T-helper 1 cell treated with Interleukin-12 subunit alpha and Interleukin-12 subunit beta and Interleukin-4 antibody, amounts not matched to agents 30 μg/mL and 1 μg/mL, for 36 hours (primary cell): ENCODE data around the gene SV2B.

Experiments
- H3K27ac Mint-ChIP-seq: one replicate; pipeline ENCODE4 v1.8.0; 2021; ENCODE audit warnings: mild to moderate bottlenecking, mixed read lengths
- H3K27me3 Mint-ChIP-seq: one replicate; pipeline ENCODE4 v1.8.0; 2021; ENCODE audit warnings: low read depth, mixed read lengths
- H3K36me3 Mint-ChIP-seq: one replicate; pipeline ENCODE4 v1.8.0; 2021; ENCODE audit warnings: low read depth, mixed read lengths
- H3K4me1 Mint-ChIP-seq: one replicate; pipeline ENCODE4 v1.8.0; 2021; ENCODE audit warnings: low read depth, mixed read lengths
- H3K4me3 Mint-ChIP-seq: one replicate; pipeline ENCODE4 v1.8.0; 2021; ENCODE audit warnings: mild to moderate bottlenecking, moderate library complexity, mixed read lengths
- H3K9me3 Mint-ChIP-seq: one replicate; pipeline ENCODE4 v1.8.0; 2021; ENCODE audit warnings: mixed read lengths

Gene SV2B

GRCh38 chr15:91203619-91204203, 103.7 kb downstream of the SV2B start:
- H3K27me3 Mint-ChIP-seq = peaks cover 23% of the 10 kb centered on the region
- no peaks in the 10 kb centered on the region for H3K9me3 Mint-ChIP-seq
- no peaks in the 10 kb centered on the region for H3K36me3 Mint-ChIP-seq
- no peaks in the 10 kb centered on the region for H3K4me1 Mint-ChIP-seq
- no peak overlapping the region for H3K4me3 Mint-ChIP-seq
- H3K27ac Mint-ChIP-seq = no peak overlapping the region

- H3K36me3 Mint-ChIP-seq = no peaks in the 10 kb centered on the region
- no peak overlapping the region for H3K27ac Mint-ChIP-seq
- H3K4me1 Mint-ChIP-seq = no peaks in the 10 kb centered on the region
- peaks cover 33% of the 10 kb centered on the region for H3K27me3 Mint-ChIP-seq
- no peaks in the 10 kb centered on the region for H3K9me3 Mint-ChIP-seq
- H3K4me3 Mint-ChIP-seq = no peak overlapping the region
These were observed 108.3 kb downstream of the SV2B start for GRCh38 chr15:91208371-91208770.

GRCh38 chr15:91209318-91209717, 109.3 kb downstream of the SV2B start:
- Mint-ChIP-seq H3K27me3 (peaks cover 36% of the 10 kb centered on the region), H3K27ac (no peak overlapping the region), H3K4me3 (no peak overlapping the region), H3K9me3 (no peaks in the 10 kb centered on the region), H3K36me3 (no peaks in the 10 kb centered on the region), H3K4me1 (no peaks in the 10 kb centered on the region)

GRCh38 chr15:91209726-91210125, 109.7 kb downstream of the SV2B start:
- Mint-ChIP-seq H3K4me1 (no peaks in the 10 kb centered on the region), H3K27ac (no peak overlapping the region), H3K4me3 (no peak overlapping the region), H3K27me3 (peaks cover 36% of the 10 kb centered on the region), H3K36me3 (no peaks in the 10 kb centered on the region), H3K9me3 (no peaks in the 10 kb centered on the region)

GRCh38 chr15:91214675-91215590, 114.9 kb downstream of the SV2B start:
- Mint-ChIP-seq H3K27ac (no peak overlapping the region), H3K36me3 (no peaks in the 10 kb centered on the region), H3K4me1 (no peaks in the 10 kb centered on the region), H3K4me3 (no peak overlapping the region), H3K27me3 (peaks cover 15% of the 10 kb centered on the region), H3K9me3 (no peaks in the 10 kb centered on the region)

- H3K4me3 Mint-ChIP-seq = no peak overlapping the region
- H3K9me3 Mint-ChIP-seq = no peaks in the 10 kb centered on the region
These were observed 115.9 kb downstream of the SV2B start for GRCh38 chr15:91216000-91216399.

GRCh38 chr15:91219206-91219605, 119.1 kb downstream of the SV2B start:
- Mint-ChIP-seq H3K4me3 (no peak overlapping the region), H3K9me3 (no peaks in the 10 kb centered on the region), H3K4me1 (no peaks in the 10 kb centered on the region), H3K36me3 (no peaks in the 10 kb centered on the region), H3K27ac (no peak overlapping the region), H3K27me3 (peaks cover 6% of the 10 kb centered on the region)

More at GRCh38 chr15:91216000-91216399, 115.9 kb downstream of the SV2B start:
- Mint-ChIP-seq H3K27me3 (peaks cover 10% of the 10 kb centered on the region), H3K27ac (no peak overlapping the region), H3K36me3 (no peaks in the 10 kb centered on the region), H3K4me1 (no peaks in the 10 kb centered on the region)

GRCh38 chr15:91222052-91222451, 122.0 kb downstream of the SV2B start:
- no peaks in the 10 kb centered on the region for H3K36me3 Mint-ChIP-seq
- peaks cover 7% of the 10 kb centered on the region for H3K27me3 Mint-ChIP-seq
- H3K4me3 Mint-ChIP-seq = no peak overlapping the region
- H3K9me3 Mint-ChIP-seq = no peaks in the 10 kb centered on the region
- H3K27ac Mint-ChIP-seq = no peak overlapping the region
- H3K4me1 Mint-ChIP-seq = no peaks in the 10 kb centered on the region

GRCh38 chr15:91223863-91224262, 123.8 kb downstream of the SV2B start:
- Mint-ChIP-seq H3K9me3 (no peaks in the 10 kb centered on the region), H3K27me3 (peaks cover 7% of the 10 kb centered on the region), H3K27ac (no peak overlapping the region), H3K36me3 (no peaks in the 10 kb centered on the region), H3K4me1 (no peaks in the 10 kb centered on the region), H3K4me3 (no peak overlapping the region)

- Mint-ChIP-seq H3K4me1 (no peaks in the 10 kb centered on the region), H3K36me3 (no peaks in the 10 kb centered on the region), H3K9me3 (no peaks in the 10 kb centered on the region), H3K27me3 (peaks cover 7% of the 10 kb centered on the region), H3K27ac (no peak overlapping the region), H3K4me3 (no peak overlapping the region)
These were observed 124.8 kb downstream of the SV2B start for GRCh38 chr15:91224755-91225380.

- Mint-ChIP-seq H3K4me1 (no peaks in the 10 kb centered on the region), H3K36me3 (no peaks in the 10 kb centered on the region), H3K27me3 (peaks cover 11% of the 10 kb centered on the region), H3K9me3 (no peaks in the 10 kb centered on the region), H3K27ac (no peak overlapping the region), H3K4me3 (no peak overlapping the region)
These were observed 125.7 kb downstream of the SV2B start for GRCh38 chr15:91225741-91226140.

- peaks cover 14% of the 10 kb centered on the region for H3K27me3 Mint-ChIP-seq
- no peaks in the 10 kb centered on the region for H3K4me1 Mint-ChIP-seq
- H3K36me3 Mint-ChIP-seq = no peaks in the 10 kb centered on the region
- no peak overlapping the region for H3K27ac Mint-ChIP-seq
- no peak overlapping the region for H3K4me3 Mint-ChIP-seq
- no peaks in the 10 kb centered on the region for H3K9me3 Mint-ChIP-seq
These were observed 127.1 kb downstream of the SV2B start for GRCh38 chr15:91227117-91227516.

- no peaks in the 10 kb centered on the region for H3K4me1 Mint-ChIP-seq
- no peaks in the 10 kb centered on the region for H3K36me3 Mint-ChIP-seq
- no peak overlapping the region for H3K27ac Mint-ChIP-seq
- H3K9me3 Mint-ChIP-seq = no peaks in the 10 kb centered on the region
- no peak overlapping the region for H3K4me3 Mint-ChIP-seq
- H3K27me3 Mint-ChIP-seq = peaks cover 19% of the 10 kb centered on the region
These were observed 127.7 kb downstream of the SV2B start for GRCh38 chr15:91227766-91228165.

GRCh38 chr15:91228383-91228782, 128.3 kb downstream of the SV2B start:
- Mint-ChIP-seq H3K4me3 (no peak overlapping the region), H3K9me3 (no peaks in the 10 kb centered on the region), H3K27me3 (peaks cover 23% of the 10 kb centered on the region), H3K36me3 (no peaks in the 10 kb centered on the region), H3K4me1 (no peaks in the 10 kb centered on the region), H3K27ac (no peak overlapping the region)

- no peaks in the 10 kb centered on the region for H3K9me3 Mint-ChIP-seq
- H3K27ac Mint-ChIP-seq = no peak overlapping the region
- peaks cover 24% of the 10 kb centered on the region for H3K27me3 Mint-ChIP-seq
- H3K4me3 Mint-ChIP-seq = no peak overlapping the region
- no peaks in the 10 kb centered on the region for H3K36me3 Mint-ChIP-seq
- no peaks in the 10 kb centered on the region for H3K4me1 Mint-ChIP-seq
These were observed 128.8 kb downstream of the SV2B start for GRCh38 chr15:91228890-91229289.
